Activated CD4-positive, CD25-positive, alpha-beta regulatory T cell (primary cell): ENCODE measurements around the gene FRS2.

Experiments
- DNase-seq, 4 experiments: peaks; one replicate each; lab custom pipeline; 2025; lab: John Stamatoyannopoulos, UW

The FRS2 gene

DNA sequence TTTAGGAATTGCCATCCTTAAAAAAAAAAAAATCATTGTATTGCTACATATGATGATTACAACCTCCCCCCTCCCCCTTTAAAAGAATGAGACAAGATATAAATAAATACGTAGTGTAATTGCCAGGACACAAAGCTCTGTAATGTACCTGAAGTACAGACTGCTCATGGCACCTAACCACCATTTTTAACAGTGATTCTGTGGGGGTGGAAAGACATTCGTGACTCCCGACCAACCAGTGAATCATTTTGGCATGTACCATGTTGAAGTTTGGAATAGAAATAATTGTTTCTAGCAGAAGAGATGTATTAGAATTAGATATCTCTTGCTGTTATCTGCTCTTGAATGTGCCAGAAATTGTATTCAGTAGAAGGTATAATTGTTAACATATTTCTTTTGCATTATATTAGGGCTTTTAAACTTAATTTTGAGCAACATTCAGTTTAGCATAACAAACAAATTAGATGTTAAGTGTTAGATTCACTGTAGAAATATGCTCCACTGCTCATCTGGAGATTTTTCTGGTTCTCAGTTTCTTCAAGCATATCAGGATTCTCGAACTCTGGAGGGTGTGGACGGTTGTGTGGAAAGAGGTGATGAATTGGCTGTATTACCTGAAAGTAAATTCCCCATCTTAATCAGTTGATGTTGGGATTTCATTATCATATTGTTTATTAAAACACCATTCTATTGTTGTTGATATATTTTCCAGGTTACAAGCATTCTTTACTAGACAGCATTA lies 31.1 kb downstream of the FRS2 start:
- DNase-seq: no peak

GRCh38 chr12:69502345-69503081 lies 32.3 kb downstream of the FRS2 start:
- no peak for DNase-seq

DNA sequence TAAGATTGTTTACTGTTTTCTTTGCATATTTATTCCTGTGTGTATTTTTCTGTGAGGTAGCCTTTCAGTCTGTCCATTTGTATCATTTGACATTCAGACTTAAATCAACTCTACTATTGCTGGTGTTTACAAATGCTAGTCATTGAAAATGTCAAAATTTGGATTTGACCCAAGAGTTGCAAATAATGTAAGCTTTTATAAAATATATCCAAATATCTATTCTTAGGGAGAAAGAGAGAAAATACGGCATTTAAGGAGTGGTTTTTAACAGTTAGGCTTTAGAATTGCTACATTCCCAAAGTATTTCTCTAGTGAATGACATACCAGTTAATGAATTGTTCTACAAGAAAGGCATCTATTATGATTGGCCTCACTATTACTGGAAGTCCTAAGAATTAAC lies 37.9 kb downstream of the FRS2 start:
- DNase-seq: no peak

DNA sequence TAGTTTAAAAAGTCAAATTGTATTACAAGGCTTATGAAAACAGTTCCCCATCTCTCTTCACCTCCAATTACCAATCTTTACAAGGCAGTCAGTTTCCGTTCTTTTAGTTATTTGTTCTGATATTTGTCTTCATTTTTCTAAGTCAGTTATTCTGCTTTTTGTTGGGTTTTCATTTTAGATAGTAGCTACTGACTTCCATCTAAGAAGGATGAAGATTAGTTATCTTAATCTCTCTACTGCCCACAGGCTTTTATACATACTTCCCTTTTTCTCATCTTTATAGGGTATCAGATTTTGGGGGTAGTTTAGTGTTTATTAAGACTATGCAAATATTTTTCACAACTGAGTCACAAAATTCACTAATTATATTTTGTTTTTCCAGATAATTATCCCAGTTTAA lies 38.4 kb downstream of the FRS2 start:
- no peak for DNase-seq

- DNase-seq: no peak
Observed at GRCh38 chr12:69509308-69509736, 39.1 kb downstream of the FRS2 start.

DNA sequence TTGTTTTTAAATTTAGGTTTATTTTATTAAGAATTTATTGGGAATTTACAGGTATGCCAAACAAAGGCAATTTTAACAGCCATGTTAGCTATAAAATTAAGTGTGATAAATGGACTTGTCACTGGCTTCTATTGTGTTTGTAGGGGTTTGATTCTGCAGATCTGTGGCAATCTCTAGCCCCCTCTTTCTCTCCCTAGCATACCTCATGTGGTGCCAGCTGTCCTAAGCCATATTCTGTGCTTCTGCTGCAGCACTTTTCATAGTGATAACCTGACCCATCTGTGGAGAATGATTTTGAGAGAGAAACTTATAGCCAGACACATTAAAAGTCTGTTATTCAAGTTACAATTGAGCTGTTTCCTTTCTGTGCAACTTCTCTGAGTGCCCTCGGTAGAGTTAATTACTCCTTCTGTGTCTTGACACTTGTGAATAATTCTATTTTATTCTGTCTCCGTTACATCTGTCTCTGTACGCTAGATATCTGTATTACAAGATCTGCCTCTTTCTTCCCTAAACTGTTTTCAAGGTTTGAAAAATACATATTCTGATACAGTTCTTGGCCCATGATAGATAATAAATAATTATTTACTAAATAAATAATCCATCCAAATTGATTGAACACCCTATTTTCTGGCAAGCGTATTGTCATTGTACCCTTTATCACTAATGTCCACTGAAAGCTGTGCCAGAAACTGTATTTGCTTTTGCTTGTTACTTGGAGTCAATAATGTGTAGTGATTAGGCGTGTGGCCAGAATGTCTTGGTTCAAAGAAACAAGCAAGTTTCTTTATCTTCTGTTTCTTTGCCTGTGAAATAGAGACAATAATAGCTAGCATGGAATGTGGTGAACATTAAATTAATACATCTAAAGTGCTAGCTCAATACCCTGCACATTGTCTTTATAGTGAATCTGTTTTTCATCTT lies 40.0 kb downstream of the FRS2 start:
- DNase-seq: no peak

- no peak for DNase-seq
Observed at GRCh38 chr12:69511016-69511415, 40.8 kb downstream of the FRS2 start.

- no peak for DNase-seq
Observed at GRCh38 chr12:69511469-69512267, 41.5 kb downstream of the FRS2 start.

- no peak for DNase-seq
Observed at GRCh38 chr12:69512820-69513219, 42.6 kb downstream of the FRS2 start.

DNA sequence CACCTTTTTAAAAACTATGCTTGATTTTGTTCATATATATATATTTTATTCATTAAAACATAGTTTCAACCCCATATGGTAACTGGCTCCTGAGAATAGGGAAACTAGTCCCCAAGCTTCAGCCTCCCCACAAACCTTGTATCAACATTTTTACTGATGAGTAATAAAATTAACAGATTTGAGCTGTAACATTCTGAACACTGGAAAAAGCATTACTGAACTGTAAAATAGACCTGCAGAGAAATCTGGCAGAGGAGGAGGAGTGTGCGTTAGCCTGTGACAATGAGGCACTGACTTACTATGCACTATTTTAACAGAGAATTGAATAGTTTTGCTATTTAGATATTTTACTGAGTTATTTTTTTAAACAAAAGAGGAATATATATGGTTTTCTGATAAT lies 43.1 kb downstream of the FRS2 start:
- DNase-seq: no peak

- no peak for DNase-seq
Observed at GRCh38 chr12:69514111-69514510, 43.9 kb downstream of the FRS2 start.

- DNase-seq: no peak
Observed at GRCh38 chr12:69514845-69515244, 44.7 kb downstream of the FRS2 start.

DNA sequence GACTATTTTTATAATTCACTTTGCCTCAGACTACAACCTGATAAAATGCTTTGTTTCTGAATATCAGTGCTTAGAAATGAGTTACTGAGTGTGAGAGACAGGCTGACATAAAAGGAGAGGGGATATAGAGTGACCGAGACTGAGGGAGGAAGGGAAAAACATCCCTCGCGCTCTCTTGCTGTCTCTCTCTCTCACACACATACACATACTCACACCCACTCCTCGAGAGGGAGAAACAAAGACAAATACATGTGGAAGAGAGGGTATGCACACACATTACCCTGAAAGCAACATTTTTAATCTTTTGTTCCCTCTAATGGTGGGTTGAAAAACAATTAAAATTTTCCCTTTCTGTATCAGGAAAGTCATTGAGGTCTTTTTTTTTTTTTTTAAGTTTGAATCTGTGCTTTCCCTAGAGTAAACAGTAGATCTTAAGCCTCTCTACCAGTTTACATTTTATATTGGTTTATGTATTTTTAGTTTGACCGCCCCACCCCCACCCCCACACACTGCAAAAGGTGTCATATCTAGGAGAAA lies 45.3 kb downstream of the FRS2 start:
- DNase-seq: no peak

DNA sequence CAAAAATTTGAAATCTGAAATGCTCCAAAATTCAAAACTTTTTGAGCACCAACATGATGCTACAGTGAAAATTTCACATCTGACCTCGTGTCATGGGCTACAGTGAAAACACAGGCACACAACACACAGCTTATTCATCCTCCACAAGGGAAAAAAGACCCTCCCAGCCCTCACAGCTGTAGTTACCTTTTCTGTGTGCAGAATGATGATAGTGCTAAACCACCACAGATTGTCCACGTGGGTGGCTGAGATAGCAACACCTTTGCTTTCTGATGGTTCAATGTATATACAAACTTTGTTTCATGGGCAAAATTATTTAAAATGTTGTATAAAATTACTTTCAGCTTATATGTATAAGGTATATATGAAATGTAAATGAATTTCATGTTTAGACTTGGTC lies 46.8 kb downstream of the FRS2 start:
- no peak for DNase-seq

DNA sequence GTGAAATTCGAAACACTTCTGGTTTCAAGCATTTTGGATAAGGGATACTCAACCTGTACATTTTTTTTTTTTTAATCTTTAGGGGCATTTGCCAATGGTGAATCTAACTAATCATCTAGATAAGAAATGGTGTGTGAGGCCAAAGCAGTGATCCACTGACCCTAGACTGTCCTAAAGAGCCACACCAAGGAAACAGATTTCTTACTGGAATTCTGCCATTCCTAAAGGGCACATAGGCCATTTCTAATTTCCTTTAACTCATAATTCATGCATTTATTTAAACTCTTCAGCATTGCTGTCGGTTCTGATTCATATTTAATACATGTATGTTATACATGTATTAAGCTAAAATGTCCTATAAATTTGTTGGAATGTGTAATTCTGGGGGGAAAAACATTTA lies 47.2 kb downstream of the FRS2 start:
- no peak for DNase-seq

DNA sequence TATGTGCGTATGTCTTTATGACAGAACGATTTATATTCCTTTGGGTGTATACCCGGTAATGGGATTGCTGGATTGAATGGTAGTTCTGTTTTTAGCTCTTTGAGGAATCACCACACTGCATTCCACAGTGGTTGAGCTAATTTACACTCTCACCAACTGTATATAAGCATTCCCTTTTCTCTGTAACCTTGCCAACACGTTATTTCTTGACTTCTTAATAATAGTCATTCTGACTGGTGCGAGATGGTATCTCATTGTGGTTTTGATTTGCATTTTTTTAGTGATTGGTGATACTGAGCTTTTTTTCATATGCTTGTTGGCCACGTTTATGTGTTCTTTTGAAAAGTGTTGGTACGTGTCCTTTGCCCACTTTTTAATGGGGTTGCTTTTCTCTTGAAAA lies 49.7 kb downstream of the FRS2 start:
- no peak for DNase-seq

GRCh38 chr12:69523433-69524330 lies 53.5 kb downstream of the FRS2 start:
- DNase-seq: no peak

DNA sequence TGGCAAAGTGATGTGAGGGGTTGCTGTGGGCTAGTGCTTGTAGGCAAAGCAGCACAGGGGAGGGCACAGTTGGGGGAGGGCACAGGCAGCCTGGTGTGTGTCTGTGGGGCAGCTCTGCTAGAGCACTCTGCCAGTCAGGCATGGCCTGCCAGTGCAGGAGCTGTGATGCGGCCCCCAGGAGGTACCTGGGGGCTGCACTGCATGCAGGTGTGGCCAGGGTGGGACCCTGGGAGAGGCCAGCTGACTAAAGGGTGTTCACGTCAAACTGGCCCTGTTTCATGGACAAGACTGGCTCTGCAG lies 54.1 kb downstream of the FRS2 start:
- no peak for DNase-seq

DNA sequence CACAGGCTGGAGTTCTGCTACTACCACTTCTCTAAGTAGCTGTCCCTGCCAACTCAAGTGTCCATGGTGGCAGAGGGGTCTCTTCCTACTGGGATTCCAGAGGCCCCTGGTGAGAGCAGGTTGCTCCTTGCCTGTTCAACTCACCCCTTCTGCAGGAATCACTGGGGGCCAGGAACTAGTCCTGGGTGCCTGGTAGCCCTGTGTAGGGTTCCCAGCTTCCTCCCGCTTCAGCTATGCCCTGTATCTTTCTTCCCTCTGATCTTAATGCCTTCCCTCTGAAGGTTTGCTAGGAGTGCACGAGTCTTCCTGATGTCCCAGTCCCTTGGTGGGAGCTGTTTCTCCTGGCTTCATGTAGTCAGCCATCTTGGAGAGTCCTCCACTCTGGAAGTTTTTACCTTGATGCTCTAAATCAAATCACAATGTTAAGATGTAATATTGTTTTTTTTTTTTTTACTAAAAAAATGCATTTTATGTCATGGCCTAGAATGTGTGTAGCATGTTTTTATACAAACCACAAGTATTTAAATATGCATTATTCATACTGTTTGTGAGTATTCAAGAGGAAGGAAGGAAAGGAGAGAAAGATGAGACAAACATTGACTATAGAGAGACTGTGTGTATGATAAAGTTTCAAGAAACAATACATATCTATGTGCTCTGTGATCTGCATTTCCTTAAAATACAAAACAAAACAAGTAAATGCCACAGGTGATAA lies 54.7 kb downstream of the FRS2 start:
- DNase-seq: no peak
